Central memory CD8-positive, alpha-beta T cell (primary cell): ENCODE measurements around the gene CSN3.

Source experiments
- ATAC-seq: fragments of 150-1000 bp; cut with Tn5 transposase; replicated peaks from 2 replicates; pipeline ENCODE4 v1.10.0; 2022; ENCODE audit warnings: mild to moderate bottlenecking, moderate FRiP score, moderate number of reproducible peaks; ENCODE audit not compliant: poor library complexity, severe bottlenecking; ENCODE audit errors: extremely low read depth
- DNase-seq, 2 donors: peaks; one replicate each; pipeline ENCODE4 v3.0.0; 2021; ENCODE audit warnings: low spot score in 2 of 2
- H3K27ac Mint-ChIP-seq: one replicate; pipeline ENCODE4 v1.8.0; 2022; ENCODE audit warnings: low read depth, mild to moderate bottlenecking, moderate library complexity, mixed read lengths
- H3K27me3 Mint-ChIP-seq: one replicate; pipeline ENCODE4 v1.8.0; 2022; ENCODE audit warnings: mixed read lengths
- H3K36me3 Mint-ChIP-seq: one replicate; pipeline ENCODE4 v1.8.0; 2022; ENCODE audit warnings: mild to moderate bottlenecking, moderate library complexity, mixed read lengths; ENCODE audit not compliant: insufficient read depth
- H3K4me1 Mint-ChIP-seq: one replicate; pipeline ENCODE4 v1.8.0; 2022; ENCODE audit warnings: mixed read lengths
- H3K4me3 Mint-ChIP-seq: one replicate; pipeline ENCODE4 v1.8.0; 2022; ENCODE audit warnings: mild to moderate bottlenecking, moderate library complexity, mixed read lengths
- H3K9me3 Mint-ChIP-seq: one replicate; pipeline ENCODE4 v1.8.0; 2022; ENCODE audit warnings: mixed read lengths

The CSN3 gene

DNA sequence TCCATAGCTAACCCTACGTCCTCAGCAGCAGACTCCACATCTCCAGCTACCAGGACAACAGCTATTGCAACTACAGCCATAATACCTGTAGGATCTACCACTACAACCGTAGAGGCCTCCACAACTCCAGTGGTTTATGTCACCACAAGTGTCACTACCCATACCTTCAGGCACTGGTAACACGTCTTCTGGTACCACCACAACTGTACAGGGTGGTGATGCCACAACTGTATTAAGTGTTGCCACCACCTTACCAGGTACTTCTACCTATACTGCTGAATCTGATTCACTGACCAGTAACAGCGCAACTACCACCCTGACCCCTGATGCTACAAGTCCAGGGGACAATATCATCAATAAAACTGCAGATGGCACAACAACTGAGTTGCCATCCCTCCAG is 57.8 kb downstream of the CSN3 start:
- Mint-ChIP-seq H3K36me3 (no peaks in the 10 kb centered on the region), H3K9me3 (peaks cover 12% of the 10 kb centered on the region), H3K4me1 (no peaks in the 10 kb centered on the region), H3K27ac (no peak overlapping the region), H3K4me3 (no peak overlapping the region), H3K27me3 (no peaks in the 10 kb centered on the region)
- no peak for ATAC-seq
- DNase-seq: no peak
